WI38 (cell line): ENCODE results near the gene ARHGAP21.

Source experiments
- H3K4me3 ChIP-seq: 2 replicates; pipeline ENCODE4 v1.5.1; 2011; ENCODE audit warnings: low read depth, mild to moderate bottlenecking, control low read depth, low read length
- CTCF ChIP-seq: IDR thresholded peaks from 2 replicates; pipeline ENCODE4 v1.5.1; 2012; ENCODE audit warnings: low read depth, mild to moderate bottlenecking, control low read depth, low read length

ARHGAP21 gene

GRCh38 chr10:24542314-24543270 lies 181.1 kb downstream of the ARHGAP21 start:
- no peak overlapping the region for H3K4me3 ChIP-seq
- no peak for TF ChIP-seq CTCF

- no peak for TF ChIP-seq CTCF
- no peak overlapping the region for H3K4me3 ChIP-seq
These were observed 182.4 kb downstream of the ARHGAP21 start for GRCh38 chr10:24541239-24541753.

GRCh38 chr10:24536636-24537035 lies 187.1 kb downstream of the ARHGAP21 start:
- no peak overlapping the region for H3K4me3 ChIP-seq
- TF ChIP-seq CTCF, result no peak

GRCh38 chr10:24533981-24534380 lies 189.7 kb downstream of the ARHGAP21 start:
- no peak for TF ChIP-seq CTCF
- no peak overlapping the region for H3K4me3 ChIP-seq
